ENCODE measurements around the gene UBAC2.

DNA sequence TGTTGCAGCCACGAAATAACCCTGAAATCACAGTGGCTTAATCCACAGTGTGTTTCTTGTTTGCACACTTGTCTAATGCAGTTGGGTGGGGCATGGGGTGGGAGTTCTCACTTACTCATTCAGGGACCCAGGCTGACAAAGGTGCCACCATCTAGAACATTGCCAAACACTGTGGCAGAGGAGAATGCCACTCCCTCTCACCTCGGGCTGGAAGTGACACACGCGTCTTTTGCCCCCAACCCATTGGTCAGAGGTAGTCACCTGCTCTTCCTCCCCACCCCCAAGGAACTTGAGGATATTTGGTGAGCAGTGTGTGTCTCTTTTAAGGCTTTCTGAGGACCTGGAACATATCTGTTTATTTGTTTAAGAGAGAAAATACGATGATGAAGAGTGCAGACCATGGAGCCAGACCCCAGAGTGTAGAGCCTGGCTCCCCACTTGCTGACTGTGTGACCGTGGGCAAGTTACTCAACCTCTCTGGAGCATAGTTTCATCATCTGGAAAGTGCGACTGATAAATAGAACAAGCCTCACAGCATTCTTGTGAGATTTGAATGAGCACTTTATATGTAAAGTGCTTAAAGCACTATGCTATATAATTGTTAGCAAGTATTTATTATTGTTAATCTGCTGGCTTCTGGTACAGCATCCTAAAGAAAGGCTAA lies 89.2 kb downstream of the UBAC2 start:
- TF ChIP-seq, protein P1, sequence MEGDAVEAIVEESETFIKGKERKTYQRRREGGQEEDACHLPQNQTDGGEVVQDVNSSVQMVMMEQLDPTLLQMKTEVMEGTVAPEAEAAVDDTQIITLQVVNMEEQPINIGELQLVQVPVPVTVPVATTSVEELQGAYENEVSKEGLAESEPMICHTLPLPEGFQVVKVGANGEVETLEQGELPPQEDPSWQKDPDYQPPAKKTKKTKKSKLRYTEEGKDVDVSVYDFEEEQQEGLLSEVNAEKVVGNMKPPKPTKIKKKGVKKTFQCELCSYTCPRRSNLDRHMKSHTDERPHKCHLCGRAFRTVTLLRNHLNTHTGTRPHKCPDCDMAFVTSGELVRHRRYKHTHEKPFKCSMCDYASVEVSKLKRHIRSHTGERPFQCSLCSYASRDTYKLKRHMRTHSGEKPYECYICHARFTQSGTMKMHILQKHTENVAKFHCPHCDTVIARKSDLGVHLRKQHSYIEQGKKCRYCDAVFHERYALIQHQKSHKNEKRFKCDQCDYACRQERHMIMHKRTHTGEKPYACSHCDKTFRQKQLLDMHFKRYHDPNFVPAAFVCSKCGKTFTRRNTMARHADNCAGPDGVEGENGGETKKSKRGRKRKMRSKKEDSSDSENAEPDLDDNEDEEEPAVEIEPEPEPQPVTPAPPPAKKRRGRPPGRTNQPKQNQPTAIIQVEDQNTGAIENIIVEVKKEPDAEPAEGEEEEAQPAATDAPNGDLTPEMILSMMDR (IDR thresholded peaks at IDR 0.05; ENCODE audit: control extremely low read depth in 1 of 3, insufficient read depth in 1 of 3, low read depth in 1 of 3, low read length in 3 of 3) = no peak
- no peak for TF ChIP-seq JUND (IDR thresholded peaks at IDR 0.05; ENCODE audit: low read length)
